Measurements from ENCODE around the gene POU2F2. TPM values are rescaled to one million over a fixed set of nuclear protein-coding genes. Genes with fewer than 3 reads are reported as not detected.

The POU2F2 gene
- total and polyA plus RNA-seq, 2 experiments from 2014 or later, result 2.3 to 4.6 TPM

DNA sequence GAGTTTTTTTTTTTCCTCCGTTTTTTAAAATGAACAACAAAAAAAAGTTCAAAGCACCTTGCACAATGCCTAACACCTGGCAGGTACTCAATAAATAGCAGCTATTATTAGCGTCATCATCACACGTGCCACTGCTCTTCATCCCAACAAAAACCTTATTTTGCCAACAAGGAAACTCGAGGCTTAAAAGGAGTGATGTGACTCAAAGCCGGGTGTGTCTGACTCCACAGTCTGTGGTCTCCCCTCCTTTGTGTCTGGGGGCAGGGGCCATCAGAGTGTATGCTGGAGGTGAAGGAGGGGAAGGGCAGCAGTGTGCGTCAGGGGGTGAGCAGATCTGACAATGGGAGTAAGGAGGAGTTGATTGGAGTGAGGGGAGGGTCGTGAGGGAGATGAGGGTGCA, 34.1 kb upstream of the POU2F2 start:
- Histone ChIP-seq H4K20me1 (replicated peaks; ENCODE audit: insufficient read depth) (no peaks in the 10 kb centered on the region), H3K36me3 (ENCODE audit: insufficient read depth) (no peaks in the 10 kb centered on the region), H3K4me2 (no peak overlapping the region), H3K9me2 (ENCODE audit: insufficient read depth) (no peaks in the 10 kb centered on the region), H3K4me1 (ENCODE audit: insufficient read depth) (no peaks in the 10 kb centered on the region), H3K4me3 (no peak overlapping the region), H3K79me2 (replicated peaks; ENCODE audit: insufficient read depth) (no peaks in the 10 kb centered on the region), H3K27ac (ENCODE audit: low read depth) (no peak overlapping the region), H2AFZ (no peak overlapping the region), H3F3A (replicated peaks; ENCODE audit: low read depth) (no peaks in the 10 kb centered on the region), H3K27me3 (ENCODE audit: insufficient read depth) (no peaks in the 10 kb centered on the region)
- Mint-ChIP-seq H3K27me3 (ENCODE audit: insufficient read depth, low read depth, poor library complexity) (peaks cover 4% of the 10 kb centered on the region), H3K27ac (no peak overlapping the region), H3K9me3 (no peaks in the 10 kb centered on the region), H3K4me1 (no peaks in the 10 kb centered on the region; the same call in 2 of the 3 replicates), H3K36me3 (ENCODE audit: low read depth) (no peaks in the 10 kb centered on the region), H3K4me3 (no peak overlapping the region)
- ATAC-seq, result no peak
- DNase-seq (ENCODE audit: low spot score), result no peak
- TF ChIP-seq, protein P1, sequence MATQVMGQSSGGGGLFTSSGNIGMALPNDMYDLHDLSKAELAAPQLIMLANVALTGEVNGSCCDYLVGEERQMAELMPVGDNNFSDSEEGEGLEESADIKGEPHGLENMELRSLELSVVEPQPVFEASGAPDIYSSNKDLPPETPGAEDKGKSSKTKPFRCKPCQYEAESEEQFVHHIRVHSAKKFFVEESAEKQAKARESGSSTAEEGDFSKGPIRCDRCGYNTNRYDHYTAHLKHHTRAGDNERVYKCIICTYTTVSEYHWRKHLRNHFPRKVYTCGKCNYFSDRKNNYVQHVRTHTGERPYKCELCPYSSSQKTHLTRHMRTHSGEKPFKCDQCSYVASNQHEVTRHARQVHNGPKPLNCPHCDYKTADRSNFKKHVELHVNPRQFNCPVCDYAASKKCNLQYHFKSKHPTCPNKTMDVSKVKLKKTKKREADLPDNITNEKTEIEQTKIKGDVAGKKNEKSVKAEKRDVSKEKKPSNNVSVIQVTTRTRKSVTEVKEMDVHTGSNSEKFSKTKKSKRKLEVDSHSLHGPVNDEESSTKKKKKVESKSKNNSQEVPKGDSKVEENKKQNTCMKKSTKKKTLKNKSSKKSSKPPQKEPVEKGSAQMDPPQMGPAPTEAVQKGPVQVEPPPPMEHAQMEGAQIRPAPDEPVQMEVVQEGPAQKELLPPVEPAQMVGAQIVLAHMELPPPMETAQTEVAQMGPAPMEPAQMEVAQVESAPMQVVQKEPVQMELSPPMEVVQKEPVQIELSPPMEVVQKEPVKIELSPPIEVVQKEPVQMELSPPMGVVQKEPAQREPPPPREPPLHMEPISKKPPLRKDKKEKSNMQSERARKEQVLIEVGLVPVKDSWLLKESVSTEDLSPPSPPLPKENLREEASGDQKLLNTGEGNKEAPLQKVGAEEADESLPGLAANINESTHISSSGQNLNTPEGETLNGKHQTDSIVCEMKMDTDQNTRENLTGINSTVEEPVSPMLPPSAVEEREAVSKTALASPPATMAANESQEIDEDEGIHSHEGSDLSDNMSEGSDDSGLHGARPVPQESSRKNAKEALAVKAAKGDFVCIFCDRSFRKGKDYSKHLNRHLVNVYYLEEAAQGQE (IDR thresholded peaks at IDR 0.05; ENCODE audit: unreplicated experiment), result no peak
- TF ChIP-seq, protein P2, sequence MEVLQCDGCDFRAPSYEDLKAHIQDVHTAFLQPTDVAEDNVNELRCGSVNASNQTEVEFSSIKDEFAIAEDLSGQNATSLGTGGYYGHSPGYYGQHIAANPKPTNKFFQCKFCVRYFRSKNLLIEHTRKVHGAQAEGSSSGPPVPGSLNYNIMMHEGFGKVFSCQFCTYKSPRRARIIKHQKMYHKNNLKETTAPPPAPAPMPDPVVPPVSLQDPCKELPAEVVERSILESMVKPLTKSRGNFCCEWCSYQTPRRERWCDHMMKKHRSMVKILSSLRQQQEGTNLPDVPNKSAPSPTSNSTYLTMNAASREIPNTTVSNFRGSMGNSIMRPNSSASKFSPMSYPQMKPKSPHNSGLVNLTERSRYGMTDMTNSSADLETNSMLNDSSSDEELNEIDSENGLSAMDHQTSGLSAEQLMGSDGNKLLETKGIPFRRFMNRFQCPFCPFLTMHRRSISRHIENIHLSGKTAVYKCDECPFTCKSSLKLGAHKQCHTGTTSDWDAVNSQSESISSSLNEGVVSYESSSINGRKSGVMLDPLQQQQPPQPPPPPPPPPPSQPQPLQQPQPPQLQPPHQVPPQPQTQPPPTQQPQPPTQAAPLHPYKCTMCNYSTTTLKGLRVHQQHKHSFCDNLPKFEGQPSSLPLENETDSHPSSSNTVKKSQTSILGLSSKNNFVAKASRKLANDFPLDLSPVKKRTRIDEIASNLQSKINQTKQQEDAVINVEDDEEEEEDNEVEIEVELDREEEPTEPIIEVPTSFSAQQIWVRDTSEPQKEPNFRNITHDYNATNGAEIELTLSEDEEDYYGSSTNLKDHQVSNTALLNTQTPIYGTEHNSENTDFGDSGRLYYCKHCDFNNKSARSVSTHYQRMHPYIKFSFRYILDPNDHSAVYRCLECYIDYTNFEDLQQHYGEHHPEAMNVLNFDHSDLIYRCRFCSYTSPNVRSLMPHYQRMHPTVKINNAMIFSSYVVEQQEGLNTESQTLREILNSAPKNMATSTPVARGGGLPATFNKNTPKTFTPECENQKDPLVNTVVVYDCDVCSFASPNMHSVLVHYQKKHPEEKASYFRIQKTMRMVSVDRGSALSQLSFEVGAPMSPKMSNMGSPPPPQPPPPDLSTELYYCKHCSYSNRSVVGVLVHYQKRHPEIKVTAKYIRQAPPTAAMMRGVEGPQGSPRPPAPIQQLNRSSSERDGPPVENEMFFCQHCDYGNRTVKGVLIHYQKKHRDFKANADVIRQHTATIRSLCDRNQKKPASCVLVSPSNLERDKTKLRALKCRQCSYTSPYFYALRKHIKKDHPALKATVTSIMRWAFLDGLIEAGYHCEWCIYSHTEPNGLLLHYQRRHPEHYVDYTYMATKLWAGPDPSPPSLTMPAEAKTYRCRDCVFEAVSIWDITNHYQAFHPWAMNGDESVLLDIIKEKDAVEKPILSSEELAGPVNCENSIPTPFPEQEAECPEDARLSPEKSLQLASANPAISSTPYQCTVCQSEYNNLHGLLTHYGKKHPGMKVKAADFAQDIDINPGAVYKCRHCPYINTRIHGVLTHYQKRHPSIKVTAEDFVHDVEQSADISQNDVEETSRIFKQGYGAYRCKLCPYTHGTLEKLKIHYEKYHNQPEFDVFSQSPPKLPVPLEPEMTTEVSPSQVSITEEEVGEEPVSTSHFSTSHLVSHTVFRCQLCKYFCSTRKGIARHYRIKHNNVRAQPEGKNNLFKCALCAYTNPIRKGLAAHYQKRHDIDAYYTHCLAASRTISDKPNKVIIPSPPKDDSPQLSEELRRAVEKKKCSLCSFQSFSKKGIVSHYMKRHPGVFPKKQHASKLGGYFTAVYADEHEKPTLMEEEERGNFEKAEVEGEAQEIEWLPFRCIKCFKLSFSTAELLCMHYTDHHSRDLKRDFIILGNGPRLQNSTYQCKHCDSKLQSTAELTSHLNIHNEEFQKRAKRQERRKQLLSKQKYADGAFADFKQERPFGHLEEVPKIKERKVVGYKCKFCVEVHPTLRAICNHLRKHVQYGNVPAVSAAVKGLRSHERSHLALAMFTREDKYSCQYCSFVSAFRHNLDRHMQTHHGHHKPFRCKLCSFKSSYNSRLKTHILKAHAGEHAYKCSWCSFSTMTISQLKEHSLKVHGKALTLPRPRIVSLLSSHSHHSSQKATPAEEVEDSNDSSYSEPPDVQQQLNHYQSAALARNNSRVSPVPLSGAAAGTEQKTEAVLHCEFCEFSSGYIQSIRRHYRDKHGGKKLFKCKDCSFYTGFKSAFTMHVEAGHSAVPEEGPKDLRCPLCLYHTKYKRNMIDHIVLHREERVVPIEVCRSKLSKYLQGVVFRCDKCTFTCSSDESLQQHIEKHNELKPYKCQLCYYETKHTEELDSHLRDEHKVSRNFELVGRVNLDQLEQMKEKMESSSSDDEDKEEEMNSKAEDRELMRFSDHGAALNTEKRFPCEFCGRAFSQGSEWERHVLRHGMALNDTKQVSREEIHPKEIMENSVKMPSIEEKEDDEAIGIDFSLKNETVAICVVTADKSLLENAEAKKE (CRISPR knock-in tag; IDR thresholded peaks at IDR 0.05), result no peak
- TF ChIP-seq STAT1 (IDR thresholded peaks at IDR 0.05; ENCODE audit: unreplicated experiment), result no peak
- no peak for TF ChIP-seq ZNF331 (CRISPR knock-in tag; IDR thresholded peaks at IDR 0.05; ENCODE audit: low read depth)
- TF ChIP-seq POLR2AphosphoS5 (IDR thresholded peaks at IDR 0.05; ENCODE audit: low read depth), result no peak
- no peak for TF ChIP-seq ZNF114 (CRISPR knock-in tag; IDR thresholded peaks at IDR 0.05)
- TF ChIP-seq JUNB (IDR thresholded peaks at IDR 0.05; ENCODE audit: unreplicated experiment), result no peak
- TF ChIP-seq EZH2 (IDR thresholded peaks at IDR 0.05; ENCODE audit: low read depth, unreplicated experiment), result no peak
- TF ChIP-seq EZH2phosphoT487 (IDR thresholded peaks at IDR 0.05; ENCODE audit: unreplicated experiment), result no peak
- TF ChIP-seq CTCF (conservative IDR thresholded peaks at IDR 0.05; ENCODE audit: low read depth in 2 of 2), result no peak
- no peak for TF ChIP-seq CREB1 (CRISPR knock-in tag; IDR thresholded peaks at IDR 0.05; ENCODE audit: low read depth)
- no peak for TF ChIP-seq ETS1 (IDR thresholded peaks at IDR 0.05)
- no peak for TF ChIP-seq NANOG (IDR thresholded peaks at IDR 0.05; ENCODE audit: borderline replicate concordance)

Measured in GM23338 (cell line).